D721Med (cell line): ENCODE measurements around the gene CEP128.

Experiments
- DNase-seq: peaks from one replicate; pipeline ENCODE4 v3.0.0; 2011; ENCODE audit warnings: low spot score; ENCODE audit not compliant: insufficient read length
- FAIRE-seq: peaks from 2 replicates; lab custom pipeline; 2011; peaks lifted over from hg19 to GRCh38; lab: Jason Lieb, UNC
- TF ChIP-seq, protein P1 (sequence below): IDR thresholded peaks from 2 replicates; pipeline ENCODE4 v1.5.1; 2012; ENCODE audit warnings: mild to moderate bottlenecking, control low read depth; ENCODE audit not compliant: insufficient read depth; ENCODE audit errors: missing control alignments

Gene CEP128

GRCh38 chr14:80518173-80518572 is 423.4 kb downstream of the CEP128 start:
- DNase-seq (no peak), FAIRE-seq (no peak)
- TF ChIP-seq, protein P1, sequence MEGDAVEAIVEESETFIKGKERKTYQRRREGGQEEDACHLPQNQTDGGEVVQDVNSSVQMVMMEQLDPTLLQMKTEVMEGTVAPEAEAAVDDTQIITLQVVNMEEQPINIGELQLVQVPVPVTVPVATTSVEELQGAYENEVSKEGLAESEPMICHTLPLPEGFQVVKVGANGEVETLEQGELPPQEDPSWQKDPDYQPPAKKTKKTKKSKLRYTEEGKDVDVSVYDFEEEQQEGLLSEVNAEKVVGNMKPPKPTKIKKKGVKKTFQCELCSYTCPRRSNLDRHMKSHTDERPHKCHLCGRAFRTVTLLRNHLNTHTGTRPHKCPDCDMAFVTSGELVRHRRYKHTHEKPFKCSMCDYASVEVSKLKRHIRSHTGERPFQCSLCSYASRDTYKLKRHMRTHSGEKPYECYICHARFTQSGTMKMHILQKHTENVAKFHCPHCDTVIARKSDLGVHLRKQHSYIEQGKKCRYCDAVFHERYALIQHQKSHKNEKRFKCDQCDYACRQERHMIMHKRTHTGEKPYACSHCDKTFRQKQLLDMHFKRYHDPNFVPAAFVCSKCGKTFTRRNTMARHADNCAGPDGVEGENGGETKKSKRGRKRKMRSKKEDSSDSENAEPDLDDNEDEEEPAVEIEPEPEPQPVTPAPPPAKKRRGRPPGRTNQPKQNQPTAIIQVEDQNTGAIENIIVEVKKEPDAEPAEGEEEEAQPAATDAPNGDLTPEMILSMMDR = no peak

- TF ChIP-seq, protein P1 = no peak
- FAIRE-seq (no peak), DNase-seq (no peak)
These were observed 434.2 kb downstream of the CEP128 start for GRCh38 chr14:80507292-80507869.

DNA sequence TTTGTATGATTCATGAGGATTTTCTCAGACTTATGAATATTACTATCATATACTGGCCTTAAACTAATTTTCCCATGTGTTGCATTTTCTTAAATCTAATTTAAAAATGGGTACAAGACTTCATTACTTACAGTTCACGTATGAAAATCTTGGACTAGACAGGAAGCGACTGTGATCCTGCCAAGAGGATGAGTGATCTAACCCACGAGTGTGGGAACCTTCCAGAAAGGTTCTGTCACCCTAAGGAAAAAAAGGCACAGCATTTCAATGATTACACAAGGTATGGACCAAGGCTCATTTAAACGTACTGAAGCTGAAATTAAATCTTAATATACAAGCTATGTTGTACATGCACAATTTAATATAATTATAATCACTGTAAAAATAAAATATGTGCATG is 436.8 kb downstream of the CEP128 start:
- no peak for FAIRE-seq
- no peak for DNase-seq
- TF ChIP-seq, protein P1 = no peak

DNA sequence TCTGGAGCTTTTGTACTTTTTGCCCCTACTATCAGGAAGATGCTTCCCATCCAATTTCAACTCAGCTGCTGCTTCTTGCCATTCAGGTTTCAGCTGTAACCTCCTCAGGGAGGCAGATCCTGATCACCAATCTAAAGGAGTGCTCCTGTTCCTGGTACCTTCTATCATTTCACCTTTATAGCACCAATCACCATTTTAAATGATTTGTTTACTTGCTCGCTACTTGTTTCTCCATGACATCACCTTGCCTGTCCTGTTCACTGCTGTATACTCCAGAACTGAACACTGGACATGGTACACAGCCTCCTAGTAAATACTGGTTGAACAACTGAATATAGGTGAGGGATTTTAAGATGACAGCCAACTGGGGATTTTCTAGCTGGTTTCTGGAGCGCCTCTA is 443.0 kb downstream of the CEP128 start:
- FAIRE-seq = no peak
- TF ChIP-seq, protein P1 = no peak
- DNase-seq = no peak

GRCh38 chr14:80496090-80496489 is 445.4 kb downstream of the CEP128 start:
- FAIRE-seq (no peak), DNase-seq (no peak)
- TF ChIP-seq, protein P1 = no peak

- DNase-seq (no peak), FAIRE-seq (no peak)
- TF ChIP-seq, protein P1 = no peak
These were observed 446.8 kb downstream of the CEP128 start for GRCh38 chr14:80494769-80495168.

- TF ChIP-seq, protein P1 = no peak
- DNase-seq = no peak
- FAIRE-seq = no peak
These were observed 447.9 kb downstream of the CEP128 start for GRCh38 chr14:80493620-80494019.
